DND-41 (cell line): ENCODE data around the gene ADISSP.

Source experiments
- ATAC-seq: fragments of 200-7000 bp; cut with Tn5 transposase; 3 replicates; pipeline ENCODE4 v1.9.1; 2021; ENCODE audit warnings: low read depth; ENCODE audit not compliant: insufficient read depth
- DNase-seq: peaks from one replicate; pipeline ENCODE4 v3.0.0-alpha.2; 2020
- H2AFZ ChIP-seq: 2 replicates; pipeline ENCODE4 v1.6.0; 2012; ENCODE audit warnings: low read depth, low read length
- H3K27ac ChIP-seq: 2 replicates; pipeline ENCODE4 v1.5.1; 2012; ENCODE audit warnings: low read length, inconsistent platforms
- H3K27me3 ChIP-seq: fragments of 200-600 bp; sonication (generic); 2 replicates; pipeline ENCODE4 v1.6.0; 2012; ENCODE audit warnings: low read length, mild to moderate bottlenecking, inconsistent platforms; ENCODE audit not compliant: insufficient read depth, poor library complexity
- H3K36me3 ChIP-seq: 2 replicates; pipeline ENCODE4 v1.5.1; 2012; ENCODE audit warnings: low read length, inconsistent platforms; ENCODE audit not compliant: insufficient read depth
- H3K4me1 ChIP-seq: 2 replicates; pipeline ENCODE4 v1.5.1; 2012; ENCODE audit warnings: mild to moderate bottlenecking, low read length; ENCODE audit not compliant: insufficient read depth
- H3K4me2 ChIP-seq: 2 replicates; pipeline ENCODE4 v1.6.0; 2012; ENCODE audit warnings: mild to moderate bottlenecking, moderate library complexity, low read length, inconsistent platforms; ENCODE audit not compliant: insufficient read depth
- H3K4me3 ChIP-seq, 2 experiments: fragments of 200-600 bp in 1 of 2; shearing (Covaris generic) in 1 of 2; 2 replicates each; pipeline ENCODE4 v1.5.1; 2012 to 2016; ENCODE audit warnings: inconsistent platforms in 2 of 2, low read length in 2 of 2, mild to moderate bottlenecking in 2 of 2, low read depth in 1 of 2, moderate library complexity in 1 of 2
- H3K79me2 ChIP-seq: 2 replicates; pipeline ENCODE4 v1.6.0; 2012; ENCODE audit warnings: low read length, inconsistent platforms; ENCODE audit not compliant: insufficient read depth
- H3K9ac ChIP-seq: 2 replicates; pipeline ENCODE4 v1.6.0; 2012; ENCODE audit warnings: low read depth, mild to moderate bottlenecking, inconsistent platforms, low read length, moderate library complexity
- H3K9me3 ChIP-seq: 2 replicates; pipeline ENCODE4 v1.5.1; 2012; ENCODE audit warnings: low read length, moderate library complexity, mild to moderate bottlenecking, inconsistent platforms; ENCODE audit not compliant: insufficient read depth, severe bottlenecking
- H4K20me1 ChIP-seq: 2 replicates; pipeline ENCODE4 v1.6.0; 2012; ENCODE audit warnings: low read length; ENCODE audit not compliant: insufficient read depth
- EZH2 ChIP-seq: IDR thresholded peaks from 3 replicates; pipeline ENCODE4 v1.6.1; 2012; ENCODE audit warnings: borderline replicate concordance, low read depth, mild to moderate bottlenecking, moderate library complexity, low read length, inconsistent platforms; ENCODE audit not compliant: severe bottlenecking
- TF ChIP-seq, protein P1 (sequence below): IDR thresholded peaks from 2 replicates; pipeline ENCODE4 v1.5.1; 2012; ENCODE audit warnings: borderline replicate concordance, low read length, moderate library complexity, mild to moderate bottlenecking; ENCODE audit not compliant: poor library complexity, severe bottlenecking; ENCODE audit errors: extremely low read depth

ADISSP gene

DNA sequence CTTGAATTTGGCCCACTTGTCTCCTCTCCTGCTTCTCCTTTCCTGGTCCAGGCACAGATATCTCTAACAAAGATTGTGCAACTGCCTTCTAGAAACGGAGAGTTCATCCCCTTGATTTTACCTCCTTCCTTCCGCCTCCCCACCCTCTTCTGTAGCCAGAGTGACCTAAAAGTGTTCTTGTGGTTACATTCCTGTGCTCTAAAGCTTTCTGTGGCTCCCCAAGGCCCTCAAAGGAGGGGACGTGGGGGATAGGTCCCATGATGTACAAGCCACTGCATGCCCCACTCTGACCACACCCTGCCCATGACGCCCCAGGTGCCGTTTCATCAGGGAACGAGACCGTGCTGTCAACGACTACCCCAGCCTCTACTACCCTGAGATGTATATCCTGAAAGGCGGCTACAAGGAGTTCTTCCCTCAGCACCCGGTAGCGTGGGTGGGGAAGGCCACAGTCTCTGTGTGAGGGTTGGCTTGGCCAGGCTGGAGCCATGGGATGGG is 36.8 kb upstream of the ADISSP start:
- H3K27ac ChIP-seq: no peak overlapping the region
- peaks cover 12% of the 10 kb centered on the region for H3K79me2 ChIP-seq
- H4K20me1 ChIP-seq: peaks cover 24% of the 10 kb centered on the region
- no peak overlapping the region for H3K9ac ChIP-seq
- H3K36me3 ChIP-seq: peaks cover 69% of the 10 kb centered on the region
- H3K4me2 ChIP-seq: no peak overlapping the region
- no peak overlapping the region for H3K4me3 ChIP-seq
- H3K27me3 ChIP-seq: no peaks in the 10 kb centered on the region
- H3K9me3 ChIP-seq: no peaks in the 10 kb centered on the region
- ATAC-seq: no peak
- peaks cover 13% of the 10 kb centered on the region for H3K4me1 ChIP-seq
- TF ChIP-seq EZH2: no peak
- TF ChIP-seq, protein P1, sequence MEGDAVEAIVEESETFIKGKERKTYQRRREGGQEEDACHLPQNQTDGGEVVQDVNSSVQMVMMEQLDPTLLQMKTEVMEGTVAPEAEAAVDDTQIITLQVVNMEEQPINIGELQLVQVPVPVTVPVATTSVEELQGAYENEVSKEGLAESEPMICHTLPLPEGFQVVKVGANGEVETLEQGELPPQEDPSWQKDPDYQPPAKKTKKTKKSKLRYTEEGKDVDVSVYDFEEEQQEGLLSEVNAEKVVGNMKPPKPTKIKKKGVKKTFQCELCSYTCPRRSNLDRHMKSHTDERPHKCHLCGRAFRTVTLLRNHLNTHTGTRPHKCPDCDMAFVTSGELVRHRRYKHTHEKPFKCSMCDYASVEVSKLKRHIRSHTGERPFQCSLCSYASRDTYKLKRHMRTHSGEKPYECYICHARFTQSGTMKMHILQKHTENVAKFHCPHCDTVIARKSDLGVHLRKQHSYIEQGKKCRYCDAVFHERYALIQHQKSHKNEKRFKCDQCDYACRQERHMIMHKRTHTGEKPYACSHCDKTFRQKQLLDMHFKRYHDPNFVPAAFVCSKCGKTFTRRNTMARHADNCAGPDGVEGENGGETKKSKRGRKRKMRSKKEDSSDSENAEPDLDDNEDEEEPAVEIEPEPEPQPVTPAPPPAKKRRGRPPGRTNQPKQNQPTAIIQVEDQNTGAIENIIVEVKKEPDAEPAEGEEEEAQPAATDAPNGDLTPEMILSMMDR: no peak
- no peak overlapping the region for H2AFZ ChIP-seq
- no peak for DNase-seq

DNA sequence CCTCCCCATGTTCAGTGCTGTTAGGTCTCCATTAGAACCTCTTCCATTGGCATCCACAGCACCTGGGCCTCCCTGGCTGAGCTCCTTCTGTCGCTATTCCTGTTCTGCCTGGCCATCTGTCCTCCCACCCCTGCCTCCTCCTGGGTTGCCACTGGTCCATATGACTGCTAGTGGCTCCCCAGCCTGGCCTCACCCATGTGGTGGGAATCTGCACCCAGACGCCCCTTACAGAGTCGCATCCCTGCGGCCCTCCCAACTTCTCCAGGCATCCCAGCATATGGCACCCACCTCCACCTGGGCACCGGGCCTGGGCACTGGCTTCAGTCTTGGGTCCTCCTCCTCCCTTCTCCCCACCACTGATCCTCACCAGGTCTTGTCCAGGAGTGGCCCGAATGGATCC is 36.3 kb upstream of the ADISSP start:
- Histone ChIP-seq H3K4me3 (no peak overlapping the region), H4K20me1 (peaks cover 28% of the 10 kb centered on the region), H3K9me3 (no peaks in the 10 kb centered on the region), H3K9ac (no peak overlapping the region), H3K4me1 (peaks cover 17% of the 10 kb centered on the region), H2AFZ (no peak overlapping the region), H3K27ac (no peak overlapping the region), H3K27me3 (no peaks in the 10 kb centered on the region), H3K36me3 (peaks cover 74% of the 10 kb centered on the region), H3K4me2 (no peak overlapping the region), H3K79me2 (peaks cover 16% of the 10 kb centered on the region)
- no peak for ATAC-seq
- TF ChIP-seq EZH2: no peak
- TF ChIP-seq, protein P1: no peak
- no peak for DNase-seq

DNA sequence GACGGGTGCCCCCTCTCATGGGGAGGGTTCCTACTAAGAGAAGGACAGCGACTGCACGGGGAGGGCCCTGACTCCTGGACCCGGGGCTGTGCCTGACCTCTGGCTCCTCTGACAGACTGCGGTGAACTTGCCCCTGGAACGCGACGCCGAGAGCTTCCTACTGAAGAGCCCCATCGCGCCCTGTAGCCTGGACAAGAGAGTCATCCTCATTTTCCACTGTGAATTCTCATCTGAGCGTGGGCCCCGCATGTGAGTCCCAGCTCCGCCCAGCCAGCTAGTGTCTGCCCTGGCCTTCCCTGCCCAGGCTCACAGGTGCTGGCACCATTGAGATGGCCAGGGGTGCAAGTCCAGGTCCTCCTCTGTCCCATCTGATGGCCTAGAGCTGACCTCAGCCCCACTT is 35.7 kb upstream of the ADISSP start:
- ATAC-seq (no peak), DNase-seq (no peak)
- Histone ChIP-seq H3K36me3 (peaks cover 79% of the 10 kb centered on the region), H3K27ac (no peak overlapping the region), H3K4me3 (no peak overlapping the region), H3K9ac (no peak overlapping the region), H2AFZ (no peak overlapping the region), H3K27me3 (no peaks in the 10 kb centered on the region), H3K4me2 (no peak overlapping the region), H3K4me1 (peaks cover 23% of the 10 kb centered on the region), H3K9me3 (no peaks in the 10 kb centered on the region), H4K20me1 (peaks cover 29% of the 10 kb centered on the region), H3K79me2 (peaks cover 21% of the 10 kb centered on the region)
- TF ChIP-seq, protein P1: no peak
- TF ChIP-seq EZH2: no peak
